T47D (cell line): ENCODE data around the gene NCAPD2.
"Not testable (repeated sequence)": the region's sequence is repeated elsewhere in the genome, so short reads cannot be mapped to it uniquely, and the experiment has no call there.

Experiments used
- DNase-seq, 2 experiments: peaks; one replicate each; pipeline versions ENCODE4 v3.0.0 to v3.0.0-alpha.2; 2011 to 2012; ENCODE audit warnings: low read depth in 1 of 2, low spot score in 1 of 2
- JUND ChIP-seq: IDR thresholded peaks from 2 replicates; pipeline ENCODE4 v1.6.1; 2012; ENCODE audit warnings: low read depth
- in situ Hi-C: cut with HindIII; loops from 2 replicates; pipeline ENCODE4 v1.10.0; 2016; ENCODE audit warnings: low sequenced_read_pairs, low pct_unique_long_range_greater_than_20kb

Gene NCAPD2

DNA sequence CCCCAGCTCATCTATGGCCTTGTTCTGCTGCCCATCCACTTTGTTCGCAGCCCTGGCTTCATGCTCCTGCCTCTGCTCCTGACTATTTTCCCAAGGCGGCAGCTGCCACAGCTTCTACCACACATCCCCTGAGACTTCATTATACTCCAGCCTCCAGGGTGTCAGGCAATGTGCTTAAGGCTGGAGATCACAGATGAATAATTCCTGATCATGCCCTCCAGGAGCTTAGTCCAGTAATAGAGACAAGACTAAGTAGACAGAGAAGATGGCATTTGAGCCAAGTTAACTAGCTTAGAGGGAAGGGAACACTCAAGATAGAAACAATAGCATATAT, 34.9 kb upstream of the NCAPD2 start:
- in situ Hi-C loops: no loop called here
- TF ChIP-seq JUND: no peak
- no peak for DNase-seq

DNA sequence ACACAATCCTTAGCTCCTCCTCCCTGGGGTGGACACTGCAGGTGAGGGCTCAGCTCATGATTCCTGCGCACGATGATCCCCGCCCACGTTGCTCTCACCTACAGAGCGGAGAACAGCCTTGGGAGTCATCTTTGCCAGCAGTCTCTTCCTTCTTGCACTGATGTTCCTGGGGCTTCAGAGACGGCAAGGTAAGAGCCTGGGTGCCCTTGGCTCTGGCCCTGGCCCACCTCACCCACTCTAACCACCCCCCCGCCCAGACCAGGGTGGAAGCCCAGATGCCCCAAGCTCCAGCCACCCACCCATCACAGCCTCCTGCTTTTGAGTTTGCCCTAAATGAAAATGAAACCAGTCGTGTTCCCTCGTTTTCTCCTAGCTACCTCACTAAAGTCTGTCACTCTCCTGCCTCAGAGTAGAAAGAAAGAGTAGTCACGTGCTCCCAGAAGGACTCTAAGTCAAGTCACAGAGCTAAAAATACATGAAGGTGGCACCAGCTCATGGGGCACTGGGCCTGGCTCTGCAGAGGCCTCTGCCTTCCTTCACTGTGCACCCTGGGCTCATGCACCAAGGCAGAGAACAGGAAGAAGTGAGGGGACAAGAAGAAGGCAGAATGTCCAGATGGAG, 33.0 kb upstream of the NCAPD2 start:
- in situ Hi-C loops: no loop called here
- no peak for DNase-seq
- TF ChIP-seq JUND: no peak

DNA sequence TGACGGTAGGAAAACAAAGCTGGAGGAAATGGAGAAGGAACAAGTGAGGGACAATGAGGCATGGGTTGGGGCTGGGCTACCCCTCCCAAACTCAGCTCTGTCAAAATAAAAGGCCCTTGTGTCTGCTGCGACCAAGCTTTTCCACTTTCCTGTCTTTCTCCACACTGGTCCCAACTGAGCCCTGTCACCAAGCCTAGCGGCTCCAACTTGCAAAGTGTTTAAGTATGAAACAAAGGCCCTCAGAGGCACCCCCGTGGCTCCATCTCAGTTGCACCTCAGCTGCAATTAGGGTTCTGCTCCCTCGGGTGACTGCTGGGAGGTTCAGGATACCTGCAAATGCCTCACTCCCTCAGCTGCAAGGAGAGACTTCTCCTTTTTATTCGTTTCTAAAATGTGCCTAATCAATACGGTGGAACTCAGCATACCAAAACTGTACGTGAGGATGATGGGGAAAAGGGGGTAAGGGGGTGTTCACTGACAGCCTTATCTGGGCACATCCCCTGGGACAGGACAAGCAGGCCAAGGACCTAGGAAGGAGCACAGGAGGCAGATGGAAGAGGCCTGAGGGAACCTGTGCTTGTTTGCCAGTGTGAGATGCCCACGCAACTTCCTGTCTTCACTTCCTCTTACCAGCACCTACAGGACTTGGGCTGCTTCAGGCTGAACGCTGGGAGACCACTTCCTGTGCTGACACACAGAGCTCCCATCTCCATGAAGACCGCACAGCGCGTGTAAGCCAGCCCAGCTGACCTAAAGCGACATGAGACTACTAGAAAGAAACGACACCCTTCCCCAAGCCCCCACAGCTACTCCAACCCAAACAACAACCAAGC, 32.3 kb upstream of the NCAPD2 start:
- TF ChIP-seq JUND: no peak
- no peak for DNase-seq
- in situ Hi-C loops: no loop called here

DNA sequence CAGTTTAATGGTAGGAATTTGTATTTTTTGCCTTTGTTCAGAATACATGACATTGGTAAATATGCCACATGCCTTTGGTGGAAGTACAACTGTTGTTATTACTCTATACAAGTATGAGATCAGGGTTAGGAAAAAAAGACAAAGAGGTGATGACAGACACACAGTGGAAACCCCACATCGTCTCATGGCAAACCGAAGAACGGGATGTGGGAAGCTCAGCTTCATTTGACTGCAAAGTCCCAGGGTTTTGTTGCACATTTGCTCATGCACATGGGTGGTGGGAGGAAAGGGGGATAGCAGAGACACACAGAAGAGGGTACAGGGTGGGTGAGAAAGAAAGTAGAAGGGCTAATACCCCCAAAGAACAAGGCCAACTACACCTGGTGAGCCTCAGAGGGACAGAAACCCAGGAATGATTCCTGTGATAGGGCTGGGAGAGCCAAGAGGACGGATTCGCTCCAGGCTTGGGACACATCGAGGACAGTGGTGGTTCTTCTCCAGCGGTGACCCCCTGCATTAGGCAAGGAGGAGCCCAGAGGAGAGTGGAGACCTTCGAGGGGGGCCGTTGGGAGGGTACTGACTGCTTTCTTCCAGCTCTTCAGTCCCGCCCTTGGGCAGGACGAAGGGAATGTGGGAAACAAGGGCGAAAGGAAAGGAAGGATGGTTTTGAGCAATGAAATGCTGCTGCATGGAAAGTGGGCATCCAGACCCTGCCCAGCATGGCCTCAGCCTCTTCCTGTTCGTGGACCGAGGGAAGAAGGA, 31.5 kb upstream of the NCAPD2 start:
- DNase-seq: no peak
- no peak for TF ChIP-seq JUND
- in situ Hi-C loops: no loop called here

DNA sequence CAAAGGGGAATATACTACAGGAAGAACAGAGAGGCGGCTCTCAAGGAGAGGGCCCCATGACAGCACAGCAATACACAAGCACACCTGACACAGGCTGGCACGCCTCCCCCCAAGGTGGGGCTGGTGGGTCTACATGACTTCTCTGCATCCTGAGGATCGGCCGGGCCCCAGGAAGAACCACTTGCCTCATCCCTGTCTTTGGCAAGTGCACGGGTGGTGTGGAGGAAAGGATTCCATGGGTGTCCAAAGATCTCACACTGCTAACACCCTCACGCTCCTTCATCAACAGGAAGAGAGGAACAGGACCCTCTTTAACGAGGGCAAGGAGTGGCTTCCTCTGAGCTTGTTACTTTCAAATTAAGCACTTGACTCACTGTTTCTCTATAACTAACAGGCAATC, 30.7 kb upstream of the NCAPD2 start:
- in situ Hi-C loops: no loop called here
- no peak for DNase-seq

DNA sequence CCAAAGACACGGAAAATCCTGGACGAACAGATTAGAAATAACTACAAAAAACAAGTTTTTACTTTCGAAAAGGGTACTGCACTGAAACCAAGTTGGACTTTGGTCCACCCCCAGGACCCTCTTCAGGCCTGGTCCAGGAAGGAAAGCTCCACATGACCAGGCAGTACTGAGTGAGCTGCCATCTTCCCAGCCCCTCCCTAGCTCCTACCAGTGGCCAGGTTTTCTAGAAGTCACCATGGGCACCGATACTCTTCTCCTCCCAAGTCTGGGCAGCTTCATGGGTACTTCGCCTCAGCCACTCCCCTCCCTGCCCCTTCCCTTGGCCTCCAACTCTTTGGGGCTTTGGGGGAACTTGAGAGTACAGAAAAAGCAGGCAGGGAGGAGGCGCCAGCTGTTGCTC, 30.0 kb upstream of the NCAPD2 start:
- DNase-seq: no peak
- TF ChIP-seq JUND: no peak
- in situ Hi-C loops: no loop called here

More for the DNA sequence above, 30.7 kb upstream of the NCAPD2 start:
- no peak for TF ChIP-seq JUND

DNA sequence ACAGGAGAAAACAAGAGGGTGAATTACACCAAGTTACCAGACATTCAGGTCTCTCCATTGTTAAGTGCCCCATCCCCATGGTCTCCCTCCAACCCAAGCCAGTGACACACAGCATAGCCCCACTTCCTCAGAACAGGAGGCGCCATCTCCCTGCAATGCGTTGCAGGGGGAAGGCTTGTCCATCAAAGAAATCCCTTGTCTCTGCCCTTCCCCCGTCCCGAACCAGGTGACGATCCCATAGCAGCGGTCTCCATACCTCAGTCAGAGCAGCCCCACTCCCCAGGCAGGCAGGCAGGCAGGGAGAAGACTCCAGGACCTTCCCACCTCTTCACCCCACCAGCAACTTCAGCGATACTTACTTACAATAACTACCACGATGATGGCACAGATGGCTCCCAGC, 29.4 kb upstream of the NCAPD2 start:
- in situ Hi-C loops: no loop called here
- no peak for DNase-seq
- no peak for TF ChIP-seq JUND

DNA sequence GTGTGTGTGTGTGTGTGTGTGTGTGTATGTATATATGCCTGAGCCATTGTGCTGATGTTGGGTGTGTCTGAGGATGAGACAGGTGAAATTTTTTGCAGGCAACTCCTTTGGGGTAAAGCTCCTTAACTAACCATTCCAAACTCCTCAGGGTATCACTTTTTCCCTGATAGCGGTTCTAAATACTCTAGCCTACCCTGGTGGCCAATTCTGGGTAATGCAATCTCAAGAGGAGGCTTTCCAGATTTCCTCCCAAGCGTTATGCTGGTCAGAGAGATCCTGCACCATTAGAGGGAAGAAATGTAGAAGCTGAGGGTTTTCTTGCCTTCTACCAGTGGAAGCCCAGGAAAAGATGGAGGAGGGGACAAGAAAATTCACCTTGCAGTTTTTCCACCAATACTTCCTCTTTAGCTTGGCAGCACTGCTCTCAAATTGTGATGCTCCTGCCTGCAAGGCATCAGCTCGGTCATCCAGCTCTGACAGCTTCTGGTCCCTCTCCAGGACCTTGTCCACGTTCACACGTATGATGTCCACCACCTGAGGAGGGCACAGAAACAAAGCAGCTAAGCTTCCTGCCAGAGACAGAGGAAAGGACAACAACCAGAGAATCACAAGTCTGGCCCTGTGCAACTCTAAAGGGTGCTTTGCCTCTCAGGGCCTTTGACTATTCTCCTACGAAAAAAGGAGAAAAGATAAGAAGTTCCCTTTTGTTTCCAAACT, 28.3 kb upstream of the NCAPD2 start:
- in situ Hi-C loops: no loop called here
- no peak for TF ChIP-seq JUND
- peak; percentile 8 to 53 for DNase-seq

DNA sequence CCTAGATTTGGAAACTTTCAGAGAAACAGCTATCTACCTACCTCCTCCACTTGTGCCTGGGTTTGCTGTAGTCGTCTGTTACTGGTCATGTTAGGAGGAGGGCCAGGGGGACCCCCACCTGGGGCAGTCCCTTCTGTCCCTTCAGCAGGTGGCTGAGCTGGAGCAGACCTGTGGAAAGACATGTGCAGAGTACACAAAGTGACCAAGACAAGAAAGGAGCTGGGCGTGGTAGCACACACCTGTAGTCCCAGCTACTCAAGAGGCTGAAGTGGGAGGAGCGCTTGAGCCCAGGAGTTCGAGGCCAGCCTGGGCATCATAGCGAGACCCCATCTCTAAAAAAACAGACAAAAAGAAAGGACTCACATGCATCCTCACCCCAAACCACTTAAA, 27.7 kb upstream of the NCAPD2 start:
- in situ Hi-C loops: no loop called here
- no peak for TF ChIP-seq JUND
- DNase-seq: no peak

DNA sequence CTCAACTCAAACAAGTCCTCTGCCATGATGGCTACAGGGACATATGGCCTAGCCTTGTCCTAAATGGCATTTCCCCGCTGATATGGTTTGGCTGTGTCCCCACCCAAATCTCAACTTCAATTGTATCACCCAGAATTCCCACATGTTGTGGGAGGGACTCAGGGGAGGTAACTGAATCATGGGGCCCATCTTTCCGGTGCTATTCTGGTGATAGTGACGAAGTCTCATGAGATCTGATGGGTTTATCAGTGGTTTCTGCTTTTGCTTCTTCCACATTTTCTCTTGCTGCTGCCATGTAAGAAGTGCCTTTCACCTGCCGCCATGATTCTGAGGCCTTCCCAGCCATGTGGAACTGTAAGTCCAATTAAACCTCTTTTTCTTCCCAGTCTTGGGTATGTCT, 27.2 kb upstream of the NCAPD2 start:
- DNase-seq, in situ Hi-C loops: not testable (repeated sequence)

DNA sequence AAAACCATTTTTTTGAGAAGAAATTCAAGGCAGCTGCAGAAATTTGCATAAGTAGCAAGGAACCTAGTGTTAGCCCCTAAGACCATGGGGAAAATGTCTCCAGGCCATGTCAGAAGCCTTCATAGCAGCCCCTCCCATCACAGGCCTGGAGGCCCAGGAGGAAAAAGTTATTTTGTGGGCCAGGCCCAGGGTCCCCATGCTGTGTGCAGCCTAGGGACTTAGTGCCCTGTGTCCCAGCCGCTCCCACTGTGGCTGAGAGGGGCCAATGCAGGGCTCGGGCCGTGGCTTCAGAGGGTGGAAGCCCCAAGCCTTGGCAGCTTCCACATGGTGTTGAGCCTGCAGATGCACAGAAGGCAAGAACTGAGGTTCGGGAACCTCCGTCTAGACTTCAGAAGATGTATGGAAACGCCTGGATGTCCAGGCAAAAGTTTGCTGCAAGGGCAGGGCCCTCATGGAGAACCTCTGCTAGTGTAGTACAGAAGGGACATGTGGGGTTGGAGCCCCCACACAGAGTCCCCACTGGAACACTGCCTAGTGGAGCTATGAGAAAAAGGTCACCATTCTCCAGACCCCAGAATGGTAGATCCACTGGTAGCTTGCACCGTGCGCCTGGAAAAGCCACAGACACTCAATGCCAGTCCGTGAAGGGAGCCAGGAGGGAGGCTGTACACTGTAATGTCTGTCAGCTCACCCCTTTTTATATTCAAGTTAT, 26.2 kb upstream of the NCAPD2 start:
- in situ Hi-C loops, DNase-seq: not testable (repeated sequence)

DNA sequence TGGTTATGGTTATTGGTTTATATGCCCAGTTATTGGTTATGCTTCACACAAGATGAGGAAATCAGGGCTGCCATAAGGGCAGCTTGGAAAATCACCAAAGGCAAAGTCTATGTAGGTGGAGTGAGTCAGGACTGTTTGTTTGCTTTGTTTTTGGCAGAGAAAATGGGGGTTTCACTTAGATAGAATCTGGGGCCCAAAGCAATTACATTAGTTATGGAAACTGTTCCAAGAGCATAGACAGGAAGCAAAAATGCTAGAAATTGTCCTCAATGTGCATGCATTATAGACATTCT, 25.7 kb upstream of the NCAPD2 start:
- no peak for TF ChIP-seq JUND
- in situ Hi-C loops: no loop called here
- no peak for DNase-seq
